PFSK-1 (cell line): ENCODE data around the gene CERS6.

Experiments used
- FOXP2 ChIP-seq: optimal IDR thresholded peaks from 2 replicates; pipeline ENCODE3; 2011; ENCODE audit warnings: borderline replicate concordance, control low read depth, inconsistent platforms; ENCODE audit not compliant: insufficient read depth; ENCODE audit errors: extremely low read length, extremely low read depth
- POLR2AphosphoS5 ChIP-seq: IDR thresholded peaks from 2 replicates; pipeline ENCODE4 v1.6.1; 2012; ENCODE audit warnings: low read depth, mild to moderate bottlenecking, control low read depth, low read length, moderate library complexity
- SIN3A ChIP-seq: IDR thresholded peaks from 2 replicates; pipeline ENCODE4 v1.6.1; 2012; ENCODE audit warnings: mild to moderate bottlenecking, low read length, moderate library complexity, borderline replicate concordance; ENCODE audit not compliant: insufficient read depth
- TAF1 ChIP-seq: IDR thresholded peaks from 2 replicates; pipeline ENCODE4 v1.6.1; 2012; ENCODE audit warnings: low read length, control low read depth, borderline replicate concordance; ENCODE audit not compliant: insufficient read depth
- TF ChIP-seq, protein P1 (sequence below), 2 experiments: IDR thresholded peaks; 2 replicates each; pipeline versions ENCODE4 v1.6.1 to v1.8.0; 2011 to 2012; ENCODE audit warnings: low read depth in 2 of 2, low read length in 2 of 2, control low read depth in 1 of 2, inconsistent platforms in 1 of 2, mild to moderate bottlenecking in 1 of 2, moderate library complexity in 1 of 2; ENCODE audit not compliant: insufficient read depth in 1 of 2

Gene CERS6

DNA sequence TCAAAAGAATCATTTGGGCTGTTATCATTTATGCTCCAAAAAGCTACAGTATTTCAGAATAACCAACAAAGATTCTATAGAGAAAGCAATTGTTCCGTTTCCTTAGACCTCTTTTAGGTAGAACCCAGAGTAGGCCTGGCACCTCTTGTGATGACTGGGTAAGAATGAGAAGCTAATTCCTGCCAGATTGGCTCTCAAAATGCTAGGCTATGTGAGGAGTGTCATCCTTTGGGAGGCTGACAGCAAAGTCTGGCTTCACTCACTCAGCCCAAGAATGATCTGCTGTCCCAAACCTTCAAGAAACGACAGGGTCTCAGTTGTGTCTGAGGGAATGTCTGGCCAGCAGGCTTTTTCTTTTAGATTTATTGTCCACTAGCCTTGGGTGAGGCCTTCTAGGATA, 4.5 kb downstream of the CERS6 start:
- TF ChIP-seq POLR2AphosphoS5 (no peak), SIN3A (no peak), FOXP2 (no peak), TAF1 (no peak)
- TF ChIP-seq, protein P1, sequence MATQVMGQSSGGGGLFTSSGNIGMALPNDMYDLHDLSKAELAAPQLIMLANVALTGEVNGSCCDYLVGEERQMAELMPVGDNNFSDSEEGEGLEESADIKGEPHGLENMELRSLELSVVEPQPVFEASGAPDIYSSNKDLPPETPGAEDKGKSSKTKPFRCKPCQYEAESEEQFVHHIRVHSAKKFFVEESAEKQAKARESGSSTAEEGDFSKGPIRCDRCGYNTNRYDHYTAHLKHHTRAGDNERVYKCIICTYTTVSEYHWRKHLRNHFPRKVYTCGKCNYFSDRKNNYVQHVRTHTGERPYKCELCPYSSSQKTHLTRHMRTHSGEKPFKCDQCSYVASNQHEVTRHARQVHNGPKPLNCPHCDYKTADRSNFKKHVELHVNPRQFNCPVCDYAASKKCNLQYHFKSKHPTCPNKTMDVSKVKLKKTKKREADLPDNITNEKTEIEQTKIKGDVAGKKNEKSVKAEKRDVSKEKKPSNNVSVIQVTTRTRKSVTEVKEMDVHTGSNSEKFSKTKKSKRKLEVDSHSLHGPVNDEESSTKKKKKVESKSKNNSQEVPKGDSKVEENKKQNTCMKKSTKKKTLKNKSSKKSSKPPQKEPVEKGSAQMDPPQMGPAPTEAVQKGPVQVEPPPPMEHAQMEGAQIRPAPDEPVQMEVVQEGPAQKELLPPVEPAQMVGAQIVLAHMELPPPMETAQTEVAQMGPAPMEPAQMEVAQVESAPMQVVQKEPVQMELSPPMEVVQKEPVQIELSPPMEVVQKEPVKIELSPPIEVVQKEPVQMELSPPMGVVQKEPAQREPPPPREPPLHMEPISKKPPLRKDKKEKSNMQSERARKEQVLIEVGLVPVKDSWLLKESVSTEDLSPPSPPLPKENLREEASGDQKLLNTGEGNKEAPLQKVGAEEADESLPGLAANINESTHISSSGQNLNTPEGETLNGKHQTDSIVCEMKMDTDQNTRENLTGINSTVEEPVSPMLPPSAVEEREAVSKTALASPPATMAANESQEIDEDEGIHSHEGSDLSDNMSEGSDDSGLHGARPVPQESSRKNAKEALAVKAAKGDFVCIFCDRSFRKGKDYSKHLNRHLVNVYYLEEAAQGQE (IDR thresholded peaks at IDR 0.05; ENCODE audit: insufficient read depth in 1 of 2, low read depth in 2 of 2, low read length in 2 of 2), result no peak

DNA sequence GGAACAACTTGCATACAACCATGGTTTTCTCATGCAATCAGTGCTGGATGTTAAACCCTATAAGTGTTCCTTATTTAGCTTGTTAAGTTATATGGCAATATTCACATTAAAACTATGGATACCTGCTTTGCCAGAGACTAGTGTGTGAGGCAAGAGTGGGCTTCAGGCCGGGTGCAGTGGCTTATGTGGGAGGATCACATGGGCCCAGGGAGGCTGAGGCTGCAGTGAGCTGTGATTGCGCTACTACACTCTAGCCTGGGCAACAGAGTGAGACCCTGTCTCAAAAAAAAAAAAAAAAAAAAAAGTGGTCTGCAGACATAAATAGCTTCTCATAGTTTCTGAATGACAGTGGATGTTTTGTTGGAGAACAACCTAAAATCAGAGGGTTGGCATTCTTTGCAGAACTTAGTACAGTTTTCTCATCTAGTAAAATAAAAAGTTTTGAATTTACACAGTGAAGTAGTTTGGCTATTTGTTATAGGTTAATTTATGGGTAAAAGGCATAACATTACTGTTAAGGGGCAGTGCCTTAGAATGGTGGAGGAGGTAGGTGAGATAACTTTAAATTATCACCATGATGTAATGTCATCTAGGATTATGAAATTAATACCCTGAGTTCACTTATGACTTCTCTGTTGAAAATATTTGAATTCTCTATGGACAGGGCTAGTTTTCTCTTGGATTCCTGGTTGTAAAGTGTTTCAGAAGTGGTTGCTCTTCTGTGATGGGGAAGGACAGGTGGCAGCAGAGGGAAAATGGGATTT, 5.3 kb downstream of the CERS6 start:
- TF ChIP-seq POLR2AphosphoS5, result no peak
- no peak for TF ChIP-seq SIN3A
- no peak for TF ChIP-seq TAF1
- TF ChIP-seq FOXP2, result no peak
- TF ChIP-seq, protein P1 (IDR thresholded peaks at IDR 0.05; ENCODE audit: insufficient read depth in 1 of 2, low read depth in 2 of 2, low read length in 2 of 2), result no peak

DNA sequence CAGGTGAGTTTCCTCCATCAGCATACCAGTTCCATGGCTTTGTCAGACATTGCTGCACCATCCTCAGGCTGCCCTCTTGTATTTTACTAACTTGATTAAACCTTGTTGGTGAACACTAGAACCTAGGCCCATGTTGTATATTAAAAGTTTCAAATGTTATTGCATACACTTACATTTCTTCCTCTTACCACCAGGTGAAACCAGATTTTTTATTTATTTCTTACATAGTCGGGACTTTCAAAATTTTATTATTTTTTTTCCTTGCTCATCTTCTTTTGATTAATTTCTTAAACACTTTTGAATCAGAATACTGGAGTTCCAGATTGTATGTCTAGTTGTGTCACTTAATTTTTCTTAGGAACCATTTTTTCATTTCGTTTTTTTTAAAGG, 5.9 kb downstream of the CERS6 start:
- TF ChIP-seq SIN3A (no peak), TAF1 (no peak), POLR2AphosphoS5 (no peak), FOXP2 (no peak)
- TF ChIP-seq, protein P1 (IDR thresholded peaks at IDR 0.05; ENCODE audit: insufficient read depth in 1 of 2, low read depth in 2 of 2, low read length in 2 of 2), result no peak

DNA sequence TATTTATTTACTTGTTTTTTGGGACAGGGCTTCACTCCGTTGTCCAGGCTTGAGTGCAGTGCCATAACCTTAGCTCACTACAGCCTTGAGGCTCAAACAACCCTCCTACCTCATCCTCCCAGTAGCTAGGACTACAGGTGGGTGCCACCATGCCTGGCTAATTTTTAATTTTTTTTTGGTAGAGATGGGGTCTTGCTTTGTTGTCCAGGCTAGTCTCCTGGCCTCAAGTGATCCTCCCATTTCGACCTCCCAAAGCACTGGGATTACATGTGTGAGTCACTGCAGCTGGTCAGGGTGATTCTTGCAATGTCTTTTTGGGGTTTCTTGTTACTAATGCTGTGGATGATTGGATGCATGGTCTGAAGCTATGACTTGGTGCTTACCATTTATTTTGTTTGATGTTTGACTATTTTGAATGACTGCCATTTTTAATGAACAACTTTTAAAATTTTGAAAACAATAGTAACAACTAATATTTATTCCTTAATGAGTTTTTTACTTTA, 6.5 kb downstream of the CERS6 start:
- TF ChIP-seq, protein P1 (IDR thresholded peaks at IDR 0.05; ENCODE audit: insufficient read depth in 1 of 2, low read depth in 2 of 2, low read length in 2 of 2), result no peak
- TF ChIP-seq SIN3A (no peak), POLR2AphosphoS5 (no peak), FOXP2 (no peak), TAF1 (no peak)
